Panc1 (cell line): ENCODE measurements around the gene SMPD1. TPM values are rescaled to one million over a fixed set of nuclear protein-coding genes. Genes with fewer than 3 reads are reported as not detected.

Source experiments
- ATAC-seq: fragments of 200-7000 bp; cut with Tn5 transposase; 2 replicates; pipeline ENCODE4 v1.9.1; 2020; ENCODE audit warnings: mild to moderate bottlenecking, moderate library complexity
- BruUV-seq: library from RNA; stranded (reverse); fragments of 400-500 nt; replicated peaks from 2 replicates; lab custom pipeline; 2021; lab: Mats Ljungman, UMichigan
- CTCF ChIA-PET: fragments of 300-600 bp; sonication (Branson Sonifier 250); formaldehyde crosslinking; loops from one replicate; lab custom pipeline; 2022; ENCODE audit warnings: antibody characterized with exemption; lab: Charles Lee
- POLR2A ChIA-PET: fragments of 300-600 bp; sonication (Branson Sonifier 250); formaldehyde crosslinking; loops from one replicate; lab custom pipeline; 2022; ENCODE audit warnings: antibody characterized with exemption; lab: Charles Lee
- DNase-seq: peaks from one replicate; pipeline ENCODE4 v3.0.0-alpha.2; 2010; ENCODE audit warnings: low read depth, low spot score
- H3K27ac ChIP-seq: 2 replicates; pipeline ENCODE4 v1.5.1; 2011; ENCODE audit warnings: mild to moderate bottlenecking, low read length, inconsistent platforms
- H3K27me3 ChIP-seq: fragments of 200-500 bp; sonication (Bioruptor generic); 2 replicates; pipeline ENCODE4 v1.6.0; 2014; ENCODE audit warnings: low read length, inconsistent platforms; ENCODE audit not compliant: control insufficient read depth, insufficient read depth
- H3K36me3 ChIP-seq: fragments of 200-500 bp; sonication (Bioruptor generic); 2 replicates; pipeline ENCODE4 v1.5.1; 2014; ENCODE audit warnings: inconsistent platforms, mild to moderate bottlenecking, low read length, moderate library complexity; ENCODE audit not compliant: control insufficient read depth, insufficient read depth
- H3K4me1 ChIP-seq: 2 replicates; pipeline ENCODE4 v1.5.1; 2011; ENCODE audit warnings: inconsistent platforms, mild to moderate bottlenecking, low read length, moderate library complexity; ENCODE audit not compliant: control insufficient read depth, insufficient read depth
- H3K4me3 ChIP-seq, 2 experiments: 2 replicates each; pipeline ENCODE4 v1.5.1; 2011 to 2012; ENCODE audit warnings: low read depth in 2 of 2, low read length in 2 of 2, mild to moderate bottlenecking in 2 of 2, inconsistent platforms in 1 of 2, moderate library complexity in 1 of 2
- H3K9me3 ChIP-seq: fragments of 200-500 bp; sonication (Bioruptor generic); 2 replicates; pipeline ENCODE4 v1.5.1; 2014; ENCODE audit warnings: low read depth, mild to moderate bottlenecking, inconsistent platforms, low read length, moderate library complexity; ENCODE audit not compliant: control insufficient read depth, insufficient read depth
- POLR2AphosphoS5 ChIP-seq: IDR thresholded peaks from 2 replicates; pipeline ENCODE4 v1.6.1; 2012; ENCODE audit warnings: mild to moderate bottlenecking, low read depth, low read length, moderate library complexity
- REST ChIP-seq, 2 experiments: IDR thresholded peaks; 2 replicates each; pipeline ENCODE4 v1.6.1; 2011 to 2012; ENCODE audit warnings: low read depth in 2 of 2, control low read depth in 1 of 2, low read length in 1 of 2, mild to moderate bottlenecking in 1 of 2, moderate library complexity in 1 of 2; ENCODE audit not compliant: insufficient read depth in 1 of 2
- SIN3A ChIP-seq: IDR thresholded peaks from 2 replicates; pipeline ENCODE4 v1.6.1; 2012; ENCODE audit warnings: low read depth, mild to moderate bottlenecking, low read length, moderate library complexity, borderline replicate concordance; ENCODE audit not compliant: insufficient read depth
- TCF7L2 ChIP-seq: IDR thresholded peaks from 2 replicates; pipeline ENCODE4 v1.6.1; 2011; ENCODE audit warnings: mild to moderate bottlenecking, low read depth, low read length, inconsistent platforms
- in situ Hi-C: cut with HindIII; loops from 2 replicates; pipeline ENCODE4 v1.10.0; 2016; ENCODE audit warnings: low sequenced_read_pairs, low pct_unique_long_range_greater_than_20kb
- intact Hi-C: fragments of 100-400 bp; cut with micrococcal nuclease; formaldehyde crosslinking; loops from one replicate; pipeline ENCODE4 v1.10.0; 2022; ENCODE audit not compliant: unreplicated experiment
- total RNA-seq: library from RNA; stranded (reverse); gene quantifications from one replicate; pipeline ENCODE4 v1.2.1, GENCODE V29; 2021; ENCODE audit not compliant: unreplicated experiment
- TF ChIP-seq, protein P1 (sequence below): fragments of 450-650 bp; IDR thresholded peaks from 2 replicates; pipeline ENCODE4 v1.5.1; 2017; ENCODE audit warnings: mild to moderate bottlenecking

SMPD1 gene
- total RNA-seq, 1 experiment from 2014 or later: 20.0 TPM

GRCh38 chr11:6418557-6419008 is 28.3 kb downstream of the SMPD1 start:
- ATAC-seq: peak; percentile 31
- no TSS peak for BruUV-seq
- intact Hi-C loops: no loop called here

DNA sequence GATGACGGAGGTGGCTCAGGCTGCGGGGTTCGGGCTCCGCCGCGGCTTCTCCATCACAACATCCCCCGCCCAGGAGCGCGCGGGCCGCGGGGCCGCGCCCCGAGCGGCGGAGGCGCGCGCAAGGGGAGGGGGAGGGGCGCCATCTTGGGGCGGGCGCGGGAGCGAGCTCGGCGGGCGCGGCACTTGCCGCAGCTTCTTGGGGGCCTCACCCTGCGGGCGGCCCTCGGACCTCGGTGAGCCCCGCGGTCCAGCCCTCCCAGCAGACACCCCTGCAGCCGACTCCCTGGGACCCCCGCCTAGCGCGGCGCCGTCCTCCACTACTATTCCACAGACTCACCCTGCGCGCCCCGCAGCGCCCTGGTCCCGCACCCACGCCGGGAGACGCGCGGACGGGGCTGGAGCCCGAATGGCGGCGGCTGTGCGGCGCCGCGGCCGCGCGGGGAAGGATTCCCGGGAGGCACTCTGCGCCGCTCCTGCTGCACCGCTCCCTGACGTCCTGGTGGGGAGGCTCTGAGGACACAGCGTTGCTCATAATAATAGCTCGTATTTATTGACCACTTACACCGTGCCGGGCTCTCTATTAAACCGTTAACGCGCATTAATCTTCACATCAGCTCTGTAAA is 28.8 kb downstream of the SMPD1 start, which contains the start of gene APBB1:
APBB1 (minus strand) TSS at position 86 of the 623 bp plus-strand sequence. CDS start 7,747 bp downstream, outside the sequence.
- H3K9me3 ChIP-seq: no peaks in the 10 kb centered on the region
- in situ Hi-C loops: no loop called here
- peaks cover 4% of the 10 kb centered on the region for H3K4me1 ChIP-seq
- no peak within 1 kb of the TSS for H3K27ac ChIP-seq
- peak within 1 kb of the TSS; percentile 59 to 62 for H3K4me3 ChIP-seq
- CTCF ChIA-PET: interaction anchor here (0.7 to 1.8 kb wide), 3 partner anchors 24 to 63 kb away, joined by 3 to 9 read pairs (median 3); no protein-coding TSS in a partner anchor
- POLR2A ChIA-PET: no interaction called here
- ATAC-seq (peak; percentile 86), DNase-seq (no peak)
- peaks cover 45% of the 10 kb centered on the region for H3K27me3 ChIP-seq
- intact Hi-C loops: no loop called here
- TF ChIP-seq REST (IDR thresholded peaks at IDR 0.05; ENCODE audit: insufficient read depth in 1 of 2, low read depth in 2 of 2, low read length in 1 of 2) (no peak), TCF7L2 (no peak), SIN3A (no peak), POLR2AphosphoS5 (no peak)
- TF ChIP-seq, protein P1, sequence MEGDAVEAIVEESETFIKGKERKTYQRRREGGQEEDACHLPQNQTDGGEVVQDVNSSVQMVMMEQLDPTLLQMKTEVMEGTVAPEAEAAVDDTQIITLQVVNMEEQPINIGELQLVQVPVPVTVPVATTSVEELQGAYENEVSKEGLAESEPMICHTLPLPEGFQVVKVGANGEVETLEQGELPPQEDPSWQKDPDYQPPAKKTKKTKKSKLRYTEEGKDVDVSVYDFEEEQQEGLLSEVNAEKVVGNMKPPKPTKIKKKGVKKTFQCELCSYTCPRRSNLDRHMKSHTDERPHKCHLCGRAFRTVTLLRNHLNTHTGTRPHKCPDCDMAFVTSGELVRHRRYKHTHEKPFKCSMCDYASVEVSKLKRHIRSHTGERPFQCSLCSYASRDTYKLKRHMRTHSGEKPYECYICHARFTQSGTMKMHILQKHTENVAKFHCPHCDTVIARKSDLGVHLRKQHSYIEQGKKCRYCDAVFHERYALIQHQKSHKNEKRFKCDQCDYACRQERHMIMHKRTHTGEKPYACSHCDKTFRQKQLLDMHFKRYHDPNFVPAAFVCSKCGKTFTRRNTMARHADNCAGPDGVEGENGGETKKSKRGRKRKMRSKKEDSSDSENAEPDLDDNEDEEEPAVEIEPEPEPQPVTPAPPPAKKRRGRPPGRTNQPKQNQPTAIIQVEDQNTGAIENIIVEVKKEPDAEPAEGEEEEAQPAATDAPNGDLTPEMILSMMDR: no peak; the same call in 1 of the 2 replicates
- H3K36me3 ChIP-seq: no peaks in the 10 kb centered on the region
- no TSS peak for BruUV-seq

More at GRCh38 chr11:6418557-6419008, 28.3 kb downstream of the SMPD1 start:
- in situ Hi-C loops: no loop called here
- ChIA-PET POLR2A (no interaction called here), CTCF (interaction anchor here (0.7 to 1.8 kb wide), 3 partner anchors 25 to 63 kb away, joined by 3 to 9 read pairs (median 3); no protein-coding TSS in a partner anchor)
- Histone ChIP-seq H3K27me3 (peaks cover 40% of the 10 kb centered on the region), H3K4me1 (peaks cover 4% of the 10 kb centered on the region), H3K36me3 (no peaks in the 10 kb centered on the region), H3K27ac (no peak overlapping the region), H3K9me3 (no peaks in the 10 kb centered on the region), H3K4me3 (peak overlapping the region; percentile 59 to 62)
- TF ChIP-seq SIN3A (no peak), TCF7L2 (no peak), POLR2AphosphoS5 (no peak), REST (IDR thresholded peaks at IDR 0.05; ENCODE audit: insufficient read depth in 1 of 2, low read depth in 2 of 2, low read length in 1 of 2) (no peak)
- TF ChIP-seq, protein P1: no peak
- no peak for DNase-seq
